GM12865 (cell line): Measurements from ENCODE around the gene TMCO5A.

ENCODE experiments used
- DNase-seq: peaks from one replicate; pipeline ENCODE4 v3.0.0; 2010; ENCODE audit warnings: low read depth
- H3K4me3 ChIP-seq: 2 replicates; pipeline ENCODE4 v1.5.1; 2011; ENCODE audit warnings: mild to moderate bottlenecking, low read depth, low read length, control low read depth
- CTCF ChIP-seq: IDR thresholded peaks from 2 replicates; pipeline ENCODE4 v1.5.1; 2011; ENCODE audit warnings: low read length, control low read depth, low read depth, inconsistent platforms; ENCODE audit not compliant: insufficient read depth; ENCODE audit errors: missing control alignments

TMCO5A gene

GRCh38 chr15:37934340-37934739 lies at the start of gene TMCO5A:
Gene TMCO5A (plus strand): TSS chr15:37934640. CDS start chr15:37936324, 1,684 bp downstream.
- DNase-seq: no peak
- no peak for TF ChIP-seq CTCF
- H3K4me3 ChIP-seq: no peak within 1 kb of the TSS

- DNase-seq: no peak
- no peak overlapping the region for H3K4me3 ChIP-seq
- TF ChIP-seq CTCF: no peak
Observed at GRCh38 chr15:37885651-37886050, 48.8 kb upstream of the TMCO5A start.

- no peak for DNase-seq
- H3K4me3 ChIP-seq: no peak overlapping the region
- TF ChIP-seq CTCF: no peak
Observed at GRCh38 chr15:37888356-37888755, 46.1 kb upstream of the TMCO5A start.

- DNase-seq: peak; percentile 26
- TF ChIP-seq CTCF: peak; percentile 68
- no peak overlapping the region for H3K4me3 ChIP-seq
Observed at GRCh38 chr15:37891766-37892368, 42.6 kb upstream of the TMCO5A start.

GRCh38 chr15:37893309-37893708 lies 41.1 kb upstream of the TMCO5A start:
- no peak for TF ChIP-seq CTCF
- H3K4me3 ChIP-seq: no peak overlapping the region
- no peak for DNase-seq

- H3K4me3 ChIP-seq: no peak overlapping the region
- no peak for TF ChIP-seq CTCF
- no peak for DNase-seq
Observed at GRCh38 chr15:37898362-37898761, 36.1 kb upstream of the TMCO5A start.

- no peak for TF ChIP-seq CTCF
- no peak overlapping the region for H3K4me3 ChIP-seq
Observed at GRCh38 chr15:37900326-37901221, 33.9 kb upstream of the TMCO5A start.

More at GRCh38 chr15:37900326-37901221, 33.9 kb upstream of the TMCO5A start:
- DNase-seq: no peak
